HG03457 (cell line): Measurements from ENCODE around the gene EEFSEC.

Experiments used
- ATAC-seq: cut with Tn5 transposase; IDR thresholded peaks from one replicate; pipeline ENCODE4 v1.9.1; 2021; ENCODE audit warnings: moderate number of reproducible peaks; ENCODE audit not compliant: unreplicated experiment

EEFSEC gene

DNA sequence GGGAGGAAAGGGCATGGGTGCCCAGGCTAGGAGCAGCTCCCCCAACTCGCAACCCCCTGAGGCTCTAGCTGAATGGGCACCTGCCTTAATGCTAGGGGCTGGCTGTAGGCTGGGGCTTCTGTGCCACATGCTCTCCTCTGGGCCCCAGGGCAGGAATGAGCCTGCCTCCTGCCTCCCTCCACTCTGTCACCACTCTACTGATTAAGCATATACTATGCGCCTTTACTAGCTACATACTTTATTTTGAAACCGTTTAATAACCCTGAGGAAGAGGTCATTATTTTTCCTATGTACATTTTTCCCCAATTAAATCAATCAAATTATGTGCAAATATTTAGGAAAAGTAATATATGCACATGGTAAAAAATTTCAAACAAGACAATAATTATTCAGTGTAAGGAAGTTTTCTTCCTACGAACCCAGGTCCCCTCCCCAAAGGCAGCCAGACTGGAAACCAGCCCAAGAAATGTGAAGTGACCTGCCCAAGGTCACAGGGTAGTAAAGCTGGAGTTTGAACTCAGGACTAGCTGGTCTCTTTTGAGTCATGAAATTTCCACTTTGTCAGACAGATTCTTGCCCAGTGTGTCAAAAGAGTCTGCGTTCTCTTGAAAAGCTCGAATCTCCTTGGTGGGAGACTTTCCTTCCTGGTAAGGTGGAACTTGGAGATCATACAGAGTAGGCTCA, 190.9 kb downstream of the EEFSEC start:
- ATAC-seq, result no peak

- ATAC-seq, result no peak
Observed at GRCh38 chr3:128345196-128345595, 191.9 kb downstream of the EEFSEC start.

DNA sequence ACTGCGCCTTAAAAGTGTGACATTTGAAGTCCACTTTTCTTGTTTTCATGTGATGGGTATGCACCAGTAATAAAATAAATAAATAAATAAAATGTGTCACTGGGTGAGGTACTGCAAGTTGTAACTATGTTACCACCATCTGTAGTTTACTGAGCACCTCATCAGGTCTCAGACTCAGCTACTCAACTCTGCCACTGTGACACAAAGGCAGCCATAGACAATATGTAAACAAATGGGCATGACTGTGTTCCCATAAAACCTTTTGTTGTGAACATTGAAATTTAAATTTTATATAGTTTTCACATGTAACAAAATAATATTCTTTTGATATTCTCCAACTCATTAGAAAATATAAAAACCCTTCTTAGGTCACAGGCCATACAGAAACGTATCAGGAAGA, 193.3 kb downstream of the EEFSEC start:
- no peak for ATAC-seq

GRCh38 chr3:128347282-128347681, 194.0 kb downstream of the EEFSEC start:
- no peak for ATAC-seq

GRCh38 chr3:128348075-128348474, 194.8 kb downstream of the EEFSEC start:
- no peak for ATAC-seq

GRCh38 chr3:128348805-128349531, 195.7 kb downstream of the EEFSEC start:
- ATAC-seq, result no peak

- ATAC-seq, result no peak
Observed at GRCh38 chr3:128349963-128350599, 196.8 kb downstream of the EEFSEC start.

DNA sequence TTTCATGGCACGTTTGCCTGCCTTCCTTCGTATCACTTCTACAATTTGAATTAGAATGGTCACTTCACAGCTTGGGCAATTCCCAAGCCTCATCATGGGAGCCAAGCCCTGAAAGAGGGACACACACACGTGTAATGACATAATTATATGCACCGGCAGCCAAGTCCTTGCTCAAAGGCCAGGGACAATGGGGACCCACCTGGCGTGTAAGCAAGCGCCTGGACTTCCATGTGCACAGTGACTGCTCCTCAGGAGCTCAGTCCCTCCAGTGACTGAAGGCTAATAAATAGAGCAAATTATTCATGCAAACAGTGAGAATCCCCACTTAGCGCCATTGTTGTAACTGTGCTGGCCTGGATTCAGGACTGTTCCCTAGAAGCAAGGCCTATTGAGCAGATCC, 198.3 kb downstream of the EEFSEC start:
- ATAC-seq, result no peak

DNA sequence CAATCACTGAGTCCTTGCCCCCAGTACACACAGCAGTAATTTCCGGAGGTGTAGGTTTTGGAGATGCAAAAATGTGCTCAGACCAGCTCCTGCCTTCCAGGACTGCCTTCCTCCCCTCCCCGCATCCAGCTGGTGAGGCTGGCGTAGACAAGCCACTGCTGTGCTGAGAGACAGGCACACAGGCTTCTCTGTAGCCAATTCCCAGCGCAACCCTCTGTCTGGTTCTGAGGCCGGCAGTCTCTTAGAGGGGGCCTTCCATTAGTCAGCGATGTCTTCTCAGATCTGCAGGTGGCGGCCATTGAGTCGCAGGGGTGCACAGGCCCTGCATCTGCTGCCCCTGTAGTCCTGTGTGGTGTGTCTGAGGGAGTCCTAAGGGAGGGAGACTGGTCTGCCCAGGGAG, 199.0 kb downstream of the EEFSEC start:
- ATAC-seq, result no peak

DNA sequence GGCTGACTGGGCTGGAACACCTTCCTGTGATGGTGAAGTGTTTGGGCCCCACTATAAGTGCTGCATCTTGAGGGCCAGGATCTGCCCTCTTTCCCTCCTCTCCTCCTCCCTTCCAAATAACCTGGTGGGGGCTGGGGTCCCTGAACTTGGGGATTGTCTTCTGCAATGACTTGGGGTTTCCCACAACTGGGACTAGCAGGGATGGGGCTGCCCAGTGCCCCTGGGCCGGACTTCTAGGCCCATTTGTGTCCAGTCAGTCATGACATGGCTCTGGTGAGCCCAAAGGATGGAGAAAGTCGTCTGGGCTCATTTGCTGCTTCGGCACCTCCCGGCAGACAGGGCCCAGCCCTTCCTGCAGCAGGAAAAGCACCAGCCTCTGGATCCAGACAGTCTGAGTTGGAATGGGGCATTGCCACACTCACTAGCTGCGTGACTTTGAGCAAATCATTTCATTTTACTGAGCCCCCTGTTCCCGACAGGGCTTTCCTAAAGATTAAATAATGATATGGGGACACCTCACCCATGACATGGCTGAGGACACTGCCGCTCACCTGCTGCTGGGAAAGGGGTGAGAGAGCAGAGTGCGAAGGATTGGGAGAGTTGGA, 200.2 kb downstream of the EEFSEC start:
- no peak for ATAC-seq

DNA sequence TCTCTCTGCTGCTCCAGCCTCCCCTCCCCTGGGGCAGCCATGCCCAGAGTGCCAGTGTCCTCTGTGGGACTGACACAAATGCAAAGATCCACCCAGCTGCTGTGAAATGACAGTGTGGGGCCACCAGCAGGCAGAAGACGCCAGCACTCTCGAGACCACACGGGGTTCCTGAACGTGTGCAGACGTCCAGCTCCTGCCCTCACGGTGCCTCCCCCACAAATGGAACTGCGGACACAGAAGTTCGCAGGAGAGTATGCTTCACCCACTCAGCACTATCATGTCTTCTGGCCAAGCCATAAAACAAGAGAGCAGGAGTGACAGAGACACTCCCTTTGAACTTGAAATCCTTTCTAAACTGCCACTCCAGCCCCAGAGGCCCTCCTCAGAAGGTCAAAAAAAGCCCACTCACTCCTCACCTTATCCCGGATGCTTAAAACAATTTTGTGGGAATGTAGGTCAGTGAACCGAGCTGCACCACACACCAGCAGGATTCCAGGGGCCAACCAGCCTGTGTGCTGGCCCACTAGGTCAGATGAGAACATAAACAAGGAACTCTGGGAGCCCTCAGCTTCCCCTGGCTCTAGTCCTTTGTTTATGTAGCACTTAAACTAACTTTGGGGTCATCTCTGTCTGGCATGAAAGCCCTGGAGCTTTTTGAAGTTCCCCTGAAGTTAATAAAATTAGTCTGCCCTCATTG, 200.9 kb downstream of the EEFSEC start:
- ATAC-seq, result no peak

DNA sequence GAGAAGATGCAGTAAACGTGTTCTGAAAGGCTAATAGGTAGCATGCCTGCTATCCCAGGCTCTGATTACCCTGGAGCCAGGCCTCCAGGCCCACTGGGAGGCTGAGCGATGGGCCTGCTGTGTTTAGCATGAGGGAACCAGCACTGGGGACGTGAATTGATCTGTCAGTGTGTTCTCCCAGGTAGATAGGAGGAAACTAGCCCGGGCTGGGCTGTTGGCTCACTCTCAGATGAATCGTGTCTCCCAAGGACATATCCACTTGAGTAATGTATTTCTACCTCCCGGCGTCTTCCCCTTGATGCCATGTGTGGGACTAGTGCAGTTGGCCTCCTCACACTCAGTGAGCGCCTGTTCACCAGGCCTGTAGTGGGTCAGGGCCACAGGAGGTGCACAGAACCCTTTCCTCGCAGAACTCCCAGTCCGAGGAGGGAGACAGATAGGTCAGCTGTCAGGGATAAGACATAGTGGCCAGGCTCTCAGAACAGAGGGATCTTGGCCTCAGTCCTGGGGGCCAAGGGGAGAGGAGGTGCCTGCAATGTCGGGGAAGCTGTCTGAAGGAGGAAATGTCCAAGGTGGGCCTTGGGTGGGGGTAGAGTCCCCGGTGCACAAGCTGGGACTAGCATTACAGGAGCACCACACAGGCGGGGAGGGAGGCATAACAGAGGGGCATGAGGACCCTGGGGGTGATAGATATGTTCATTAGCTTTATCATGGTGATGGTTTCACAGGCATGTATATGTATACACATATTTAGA, 201.7 kb downstream of the EEFSEC start:
- ATAC-seq, result no peak

GRCh38 chr3:128355543-128355919, 202.2 kb downstream of the EEFSEC start:
- no peak for ATAC-seq

GRCh38 chr3:128356822-128357221, 203.5 kb downstream of the EEFSEC start:
- no peak for ATAC-seq

- ATAC-seq, result no peak
Observed at GRCh38 chr3:128357538-128357937, 204.3 kb downstream of the EEFSEC start.

DNA sequence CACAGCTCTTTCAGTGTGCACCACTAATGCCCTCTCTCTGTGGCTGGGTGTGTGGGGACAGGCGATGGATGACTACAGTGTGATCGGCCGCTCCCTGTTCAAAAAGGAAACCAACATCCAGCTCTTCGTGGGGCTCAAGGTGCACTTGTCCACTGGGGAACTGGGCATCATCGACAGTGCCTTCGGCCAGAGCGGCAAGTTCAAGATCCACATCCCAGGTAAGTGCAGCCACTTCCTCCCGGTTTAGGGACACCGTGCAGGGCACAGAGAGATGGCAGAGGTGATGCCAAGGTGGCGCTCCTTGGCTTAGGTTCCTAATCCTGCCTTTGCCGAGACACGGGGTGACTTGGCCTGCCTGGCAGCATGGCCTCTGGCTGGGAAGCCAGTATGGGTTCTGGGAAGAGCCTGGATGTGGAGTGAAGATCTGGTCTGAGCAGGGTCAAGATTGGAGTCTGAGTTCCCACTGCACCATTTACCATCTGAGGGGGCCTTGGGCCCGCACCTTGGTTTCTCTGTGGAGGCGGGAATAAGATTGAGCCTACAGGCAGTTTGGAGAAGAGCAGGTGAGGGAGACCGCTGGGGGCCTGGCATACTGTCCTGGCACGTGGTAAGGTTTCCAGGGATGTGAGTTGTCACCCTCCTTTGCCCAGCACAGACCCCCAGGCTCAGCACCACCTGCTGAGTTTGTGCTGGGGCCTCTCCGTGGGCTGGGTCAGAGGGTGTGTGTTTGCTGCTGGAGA, 205.0 kb downstream of the EEFSEC start:
- no peak for ATAC-seq

GRCh38 chr3:128359060-128359664, 205.9 kb downstream of the EEFSEC start:
- ATAC-seq, result no peak

DNA sequence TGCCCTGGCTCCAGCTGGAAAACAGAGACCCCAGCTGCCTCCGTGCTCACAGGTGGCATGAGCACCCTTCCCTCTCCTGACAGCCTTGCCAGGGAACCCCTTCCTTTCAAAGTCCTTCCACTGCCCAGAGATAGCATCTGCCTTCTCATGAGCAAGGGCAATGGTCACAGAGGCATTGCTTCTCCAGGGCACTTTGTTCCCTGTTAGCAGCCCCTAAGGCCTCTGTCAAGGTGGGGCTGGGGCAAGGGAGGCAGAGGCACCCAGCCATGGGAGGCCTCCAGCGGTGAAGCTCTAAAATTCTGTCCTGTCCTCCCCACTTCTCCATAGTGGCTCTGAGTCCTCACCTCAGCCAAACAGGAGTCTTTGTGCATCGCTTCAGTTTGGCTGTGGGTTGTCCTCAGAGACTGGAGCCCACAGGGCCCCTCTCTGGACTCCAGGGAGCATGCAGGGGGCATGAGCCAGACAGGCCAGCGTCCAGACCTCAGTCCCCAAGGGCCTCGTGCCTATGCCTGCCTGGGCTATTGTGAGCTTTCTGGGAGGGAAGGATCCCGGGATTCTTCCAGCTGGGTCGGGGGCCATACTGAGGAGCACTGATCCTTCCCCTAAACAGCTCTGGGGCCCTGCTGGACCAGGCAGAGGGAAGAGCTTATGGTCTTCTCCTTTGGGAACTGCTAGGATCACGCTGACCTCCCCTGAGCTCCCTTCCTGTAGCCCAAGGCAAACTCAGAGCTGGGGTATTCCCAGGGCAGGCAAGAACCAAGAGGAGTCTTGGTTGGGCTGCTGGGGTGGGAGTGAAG, 206.8 kb downstream of the EEFSEC start:
- no peak for ATAC-seq
